Endothelial cell (in vitro differentiated cells): ENCODE data around the gene KAT7. TPM values are rescaled to one million over a fixed set of nuclear protein-coding genes. Genes with fewer than 3 reads are reported as not detected.
"Not testable (repeated sequence)": the region's sequence is repeated elsewhere in the genome, so short reads cannot be mapped to it uniquely, and the experiment has no call there.

Source experiments
- DNase-seq: peaks from one replicate; pipeline ENCODE4 v3.0.0; 2021; ENCODE audit warnings: low spot score
- H3K27ac Mint-ChIP-seq: one replicate; pipeline ENCODE4 v1.8.0; 2021; ENCODE audit warnings: mixed read lengths, inconsistent platforms; ENCODE audit not compliant: unreplicated experiment
- H3K27me3 Mint-ChIP-seq: one replicate; pipeline ENCODE4 v1.8.0; 2021; ENCODE audit warnings: mild to moderate bottlenecking, moderate library complexity, mixed read lengths, inconsistent platforms; ENCODE audit not compliant: unreplicated experiment
- H3K36me3 Mint-ChIP-seq: one replicate; pipeline ENCODE4 v1.8.0; 2021; ENCODE audit warnings: mild to moderate bottlenecking, low read depth, mixed read lengths, inconsistent platforms; ENCODE audit not compliant: unreplicated experiment
- H3K4me1 Mint-ChIP-seq: one replicate; pipeline ENCODE4 v1.8.0; 2021; ENCODE audit warnings: mild to moderate bottlenecking, mixed read lengths, inconsistent platforms; ENCODE audit not compliant: unreplicated experiment
- H3K4me3 Mint-ChIP-seq: one replicate; pipeline ENCODE4 v1.8.0; 2021; ENCODE audit warnings: mild to moderate bottlenecking, mixed read lengths, inconsistent platforms; ENCODE audit not compliant: unreplicated experiment
- H3K9me3 Mint-ChIP-seq: one replicate; pipeline ENCODE4 v1.8.0; 2021; ENCODE audit warnings: mixed read lengths, inconsistent platforms; ENCODE audit not compliant: unreplicated experiment
- CTCF ChIP-seq: fragments of 200-600 bp; sonication (generic); IDR thresholded peaks from one replicate; pipeline ENCODE4 v1.5.0; 2021; ENCODE audit warnings: antibody characterized with exemption; ENCODE audit not compliant: unreplicated experiment
- total RNA-seq: library from RNA; stranded (reverse); fragmentation: NEBNext Ultra II Directional; extraction: Animal tissue kit (Norgen Biotek cat#: 25700); gene quantifications from one replicate; pipeline ENCODE4 v1.2.1, GENCODE V29; 2021; ENCODE audit not compliant: unreplicated experiment

KAT7 gene
- total RNA-seq, 1 donor from 2014 or later = 307 TPM

GRCh38 chr17:49821916-49822315, 33.4 kb downstream of the KAT7 start:
- H3K27me3 Mint-ChIP-seq = no peaks in the 10 kb centered on the region
- H3K27ac Mint-ChIP-seq = no peak overlapping the region
- no peak for DNase-seq
- no peaks in the 10 kb centered on the region for H3K9me3 Mint-ChIP-seq
- H3K4me1 Mint-ChIP-seq = peaks cover 33% of the 10 kb centered on the region
- no peak for TF ChIP-seq CTCF
- H3K36me3 Mint-ChIP-seq = peaks cover 59% of the 10 kb centered on the region
- H3K4me3 Mint-ChIP-seq = no peak overlapping the region

- no peak for DNase-seq
- H3K27ac Mint-ChIP-seq = no peak overlapping the region
- H3K9me3 Mint-ChIP-seq = no peaks in the 10 kb centered on the region
- H3K4me3 Mint-ChIP-seq = peak overlapping the region; percentile 31
- TF ChIP-seq CTCF = no peak
- peaks cover 28% of the 10 kb centered on the region for H3K4me1 Mint-ChIP-seq
- H3K36me3 Mint-ChIP-seq = peaks cover 64% of the 10 kb centered on the region
- H3K27me3 Mint-ChIP-seq = peaks cover 3% of the 10 kb centered on the region
These were observed 34.3 kb downstream of the KAT7 start for GRCh38 chr17:49822829-49823228.

- no peak for TF ChIP-seq CTCF
- H3K9me3 Mint-ChIP-seq = no peaks in the 10 kb centered on the region
- H3K27ac Mint-ChIP-seq = no peak overlapping the region
- H3K36me3 Mint-ChIP-seq = peaks cover 64% of the 10 kb centered on the region
- DNase-seq = no peak
- peaks cover 29% of the 10 kb centered on the region for H3K4me1 Mint-ChIP-seq
- peaks cover 3% of the 10 kb centered on the region for H3K27me3 Mint-ChIP-seq
- peak overlapping the region; percentile 10 for H3K4me3 Mint-ChIP-seq
These were observed 35.1 kb downstream of the KAT7 start for GRCh38 chr17:49823614-49824013.

- peaks cover 65% of the 10 kb centered on the region for H3K36me3 Mint-ChIP-seq
- H3K9me3 Mint-ChIP-seq = no peaks in the 10 kb centered on the region
- no peak overlapping the region for H3K4me3 Mint-ChIP-seq
- TF ChIP-seq CTCF = no peak
- peaks cover 33% of the 10 kb centered on the region for H3K4me1 Mint-ChIP-seq
- peaks cover 3% of the 10 kb centered on the region for H3K27me3 Mint-ChIP-seq
- DNase-seq = no peak
- H3K27ac Mint-ChIP-seq = no peak overlapping the region
These were observed 37.2 kb downstream of the KAT7 start for GRCh38 chr17:49825645-49826044.

- H3K4me1 Mint-ChIP-seq = peaks cover 48% of the 10 kb centered on the region
- H3K36me3 Mint-ChIP-seq = peaks cover 53% of the 10 kb centered on the region
- DNase-seq, H3K27me3 Mint-ChIP-seq, H3K9me3 Mint-ChIP-seq: not testable (repeated sequence)
- H3K27ac Mint-ChIP-seq = peak overlapping the region; percentile 49
- H3K4me3 Mint-ChIP-seq = peak overlapping the region; percentile 38
These were observed 39.8 kb downstream of the KAT7 start for GRCh38 chr17:49828325-49828724.

- no peak for TF ChIP-seq CTCF
- no peak for DNase-seq
- Mint-ChIP-seq H3K9me3 (no peaks in the 10 kb centered on the region), H3K4me1 (peaks cover 55% of the 10 kb centered on the region), H3K4me3 (peak overlapping the region; percentile 22), H3K36me3 (peaks cover 55% of the 10 kb centered on the region), H3K27ac (peak overlapping the region; percentile 42), H3K27me3 (peaks cover 9% of the 10 kb centered on the region)
These were observed 40.5 kb downstream of the KAT7 start for GRCh38 chr17:49829026-49829425.
